ENCODE measurements around the gene PCSK2.

The PCSK2 gene

GRCh38 chr20:17488916-17489600 is 262.2 kb downstream of the PCSK2 start:
- DNase-seq = no peak

GRCh38 chr20:17490501-17490900 is 263.7 kb downstream of the PCSK2 start:
- DNase-seq = no peak

- no peak for DNase-seq
Observed at GRCh38 chr20:17491041-17491440, 264.2 kb downstream of the PCSK2 start.

GRCh38 chr20:17491488-17491887 is 264.6 kb downstream of the PCSK2 start:
- DNase-seq = no peak

- no peak for DNase-seq
Observed at GRCh38 chr20:17493173-17493572, 266.3 kb downstream of the PCSK2 start.

- no peak for DNase-seq
Observed at GRCh38 chr20:17494201-17494600, 267.4 kb downstream of the PCSK2 start.

GRCh38 chr20:17495826-17496225 is 269.0 kb downstream of the PCSK2 start:
- DNase-seq = no peak

GRCh38 chr20:17497821-17498580 is 271.2 kb downstream of the PCSK2 start:
- DNase-seq = peak; percentile 25

GRCh38 chr20:17498641-17499040 is 271.8 kb downstream of the PCSK2 start:
- DNase-seq = no peak

GRCh38 chr20:17499041-17499440 is 272.2 kb downstream of the PCSK2 start:
- DNase-seq = peak; percentile 54

GRCh38 chr20:17500271-17500670 is 273.4 kb downstream of the PCSK2 start:
- no peak for DNase-seq

- no peak for DNase-seq
Observed at GRCh38 chr20:17500826-17501225, 274.0 kb downstream of the PCSK2 start.

- no peak for DNase-seq
Observed at GRCh38 chr20:17501701-17502100, 274.9 kb downstream of the PCSK2 start.

- DNase-seq = no peak
Observed at GRCh38 chr20:17502105-17502504, 275.3 kb downstream of the PCSK2 start.

GRCh38 chr20:17503301-17504065 is 276.6 kb downstream of the PCSK2 start:
- DNase-seq = no peak

- DNase-seq = no peak
Observed at GRCh38 chr20:17504066-17504897, 277.4 kb downstream of the PCSK2 start.

- peak; percentile 63 for DNase-seq
Observed at GRCh38 chr20:17504898-17505635, 278.2 kb downstream of the PCSK2 start.

GRCh38 chr20:17505636-17506517 is 279.0 kb downstream of the PCSK2 start:
- peak; percentile 67 for DNase-seq

GRCh38 chr20:17507032-17507431 is 280.2 kb downstream of the PCSK2 start:
- no peak for DNase-seq

- DNase-seq = no peak
Observed at GRCh38 chr20:17507531-17507930, 280.7 kb downstream of the PCSK2 start.

GRCh38 chr20:17508756-17509155 is 281.9 kb downstream of the PCSK2 start:
- no peak for DNase-seq

Measured in fibroblast of skin of right biceps (primary cell).